ENCODE results near the gene DTD2. TPM values are rescaled to one million over a fixed set of nuclear protein-coding genes. Genes with fewer than 3 reads are reported as not detected.

DTD2 gene
- total RNA-seq, 2 experiments from 2014 or later: 12.9 to 13.3 TPM

- intact Hi-C loops (cut with micrococcal nuclease): loop anchor here (1.0 kb wide), 2 partner anchors 11 to 20 kb away; partner anchors contain the start of gene HEATR5A
- no peak for DNase-seq
- H3K27ac Mint-ChIP-seq: no peak overlapping the region
Observed at GRCh38 chr14:31400031-31400638, 57.2 kb downstream of the DTD2 start.

More at GRCh38 chr14:31400031-31400638, 57.2 kb downstream of the DTD2 start:
- Mint-ChIP-seq H3K4me3 (no peak overlapping the region), H3K36me3 (ENCODE audit: low read depth) (peaks cover 11% of the 10 kb centered on the region), H3K9me3 (no peaks in the 10 kb centered on the region), H3K4me1 (ENCODE audit: low read depth) (peaks cover 5% of the 10 kb centered on the region), H3K27me3 (ENCODE audit: low read depth) (no peaks in the 10 kb centered on the region)
- CTCF ChIA-PET: no interaction called here

Other genes with a start within 250 kb of the DTD2 start
- gene HECTD1, start 249.7 kb downstream of the DTD2 start, total RNA-seq: 10 to 100 TPM; 61.5 to 64.1 TPM
- gene HEATR5A, start 37.0 kb downstream of the DTD2 start, total RNA-seq: 1 to 10 TPM; 3.5 to 6.0 TPM
- gene GPR33, start 30.5 kb upstream of the DTD2 start, total RNA-seq: not detected
- gene NUBPL, start 103.9 kb upstream of the DTD2 start, total RNA-seq: 10 to 100 TPM; 11.5 to 13.5 TPM

Measured in activated naive CD4-positive, alpha-beta T cell treated with anti-CD3 and anti-CD28 coated beads for 36 hours (primary cell).